RWPE1 (cell line): Measurements from ENCODE around the gene PLEKHG5.

ENCODE experiments used
- CTCF ChIA-PET: fragments of 350-600 bp; sonication (Branson Sonifier 250); formaldehyde crosslinking; extraction: SDS; loops from one replicate; lab custom pipeline; 2021; lab: Yijun Ruan, JAX
- POLR2A ChIA-PET: fragments of 400-600 bp; formaldehyde crosslinking; extraction: SDS; loops from one replicate; lab custom pipeline; 2020; ENCODE audit warnings: antibody characterized with exemption; ENCODE audit not compliant: low non-redundant PET; lab: Yijun Ruan, JAX
- DNase-seq: peaks from one replicate; pipeline ENCODE4 v3.0.0; 2012; ENCODE audit warnings: low spot score
- H3K27ac ChIP-seq: fragments of 450-650 bp; 2 replicates; pipeline ENCODE4 v1.5.1; 2017
- CTCF ChIP-seq: fragments of 450-650 bp; conservative IDR thresholded peaks from 2 replicates; pipeline ENCODE4 v1.5.1; 2017; ENCODE audit warnings: low read depth, mild to moderate bottlenecking

The PLEKHG5 gene

DNA sequence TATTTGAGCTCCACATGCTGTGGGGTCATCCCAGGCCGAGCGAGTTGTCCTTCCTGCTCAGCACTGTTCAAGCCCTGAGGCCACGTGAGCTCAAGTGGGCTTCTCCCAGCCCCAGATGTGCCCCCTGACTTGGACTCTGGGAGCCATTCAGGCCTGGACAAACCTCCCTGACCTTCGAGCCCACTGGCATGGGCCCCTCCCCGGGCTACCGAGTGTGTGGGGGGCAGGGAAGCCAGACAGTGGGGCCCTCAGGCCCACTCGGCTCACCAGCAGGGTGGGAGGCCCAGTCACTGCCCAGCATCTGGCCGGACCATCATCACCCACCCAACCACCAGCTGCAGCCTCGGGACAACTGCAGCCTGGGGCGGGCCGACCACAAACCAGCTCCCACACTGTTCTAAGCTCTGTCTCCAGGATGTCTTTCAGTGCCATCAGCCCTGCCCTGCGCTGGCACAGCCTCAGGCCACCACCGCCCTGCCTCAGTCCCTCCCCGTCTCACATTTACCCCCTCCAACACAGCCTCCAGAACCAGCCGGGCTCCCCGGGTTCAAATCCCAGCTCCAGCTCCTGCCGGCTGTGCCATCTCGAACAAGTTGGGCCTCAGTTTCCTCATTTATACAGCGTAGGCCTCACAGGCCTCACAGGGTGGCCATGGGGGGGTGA, 20.9 kb upstream of the PLEKHG5 start:
- H3K27ac ChIP-seq: no peak overlapping the region
- DNase-seq: no peak
- TF ChIP-seq CTCF: no peak
- CTCF ChIA-PET: interaction anchor here (0.6 to 1.3 kb wide), 4 partner anchors 9 to 214 kb away, joined by 3 to 6 read pairs (median 3); no protein-coding TSS in a partner anchor
- POLR2A ChIA-PET: no interaction called here

GRCh38 chr1:6511561-6512244, 20.2 kb upstream of the PLEKHG5 start:
- no peak overlapping the region for H3K27ac ChIP-seq
- POLR2A ChIA-PET: no interaction called here
- CTCF ChIA-PET: interaction anchor here (0.6 kb wide), 1 partner anchor 214 kb away, joined by 3 read pairs; no protein-coding TSS in a partner anchor
- DNase-seq: no peak
- TF ChIP-seq CTCF: no peak

GRCh38 chr1:6511056-6511455, 19.6 kb upstream of the PLEKHG5 start:
- no peak for DNase-seq
- TF ChIP-seq CTCF: no peak
- H3K27ac ChIP-seq: no peak overlapping the region
- ChIA-PET POLR2A (no interaction called here), CTCF (no interaction called here)

DNA sequence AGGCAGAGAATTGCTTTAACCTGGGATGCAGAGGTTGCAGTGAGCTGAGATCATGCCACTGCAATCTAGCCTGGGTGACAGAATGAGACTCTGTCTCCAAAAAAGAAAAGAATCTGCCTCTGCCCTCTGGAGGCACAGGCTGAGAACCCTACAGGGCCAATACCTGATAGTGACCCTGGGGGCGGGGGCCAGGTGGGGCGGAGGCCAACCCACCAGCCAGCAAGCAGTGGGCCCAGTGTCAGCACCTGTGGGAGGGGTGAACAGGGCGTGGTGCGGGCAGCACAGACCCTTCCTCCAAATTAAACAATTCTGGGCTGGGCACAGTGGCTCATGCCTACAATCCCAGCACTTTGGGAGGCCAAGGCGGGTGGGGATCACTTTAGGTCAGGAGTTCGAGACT, 19.0 kb upstream of the PLEKHG5 start:
- ChIA-PET POLR2A (no interaction called here), CTCF (no interaction called here)
- H3K27ac ChIP-seq: no peak overlapping the region
- DNase-seq: no peak
- no peak for TF ChIP-seq CTCF

- DNase-seq: no peak
- H3K27ac ChIP-seq: no peak overlapping the region
- POLR2A ChIA-PET: no interaction called here
- CTCF ChIA-PET: no interaction called here
- TF ChIP-seq CTCF: no peak
These were observed 18.4 kb upstream of the PLEKHG5 start for GRCh38 chr1:6509919-6510291.

DNA sequence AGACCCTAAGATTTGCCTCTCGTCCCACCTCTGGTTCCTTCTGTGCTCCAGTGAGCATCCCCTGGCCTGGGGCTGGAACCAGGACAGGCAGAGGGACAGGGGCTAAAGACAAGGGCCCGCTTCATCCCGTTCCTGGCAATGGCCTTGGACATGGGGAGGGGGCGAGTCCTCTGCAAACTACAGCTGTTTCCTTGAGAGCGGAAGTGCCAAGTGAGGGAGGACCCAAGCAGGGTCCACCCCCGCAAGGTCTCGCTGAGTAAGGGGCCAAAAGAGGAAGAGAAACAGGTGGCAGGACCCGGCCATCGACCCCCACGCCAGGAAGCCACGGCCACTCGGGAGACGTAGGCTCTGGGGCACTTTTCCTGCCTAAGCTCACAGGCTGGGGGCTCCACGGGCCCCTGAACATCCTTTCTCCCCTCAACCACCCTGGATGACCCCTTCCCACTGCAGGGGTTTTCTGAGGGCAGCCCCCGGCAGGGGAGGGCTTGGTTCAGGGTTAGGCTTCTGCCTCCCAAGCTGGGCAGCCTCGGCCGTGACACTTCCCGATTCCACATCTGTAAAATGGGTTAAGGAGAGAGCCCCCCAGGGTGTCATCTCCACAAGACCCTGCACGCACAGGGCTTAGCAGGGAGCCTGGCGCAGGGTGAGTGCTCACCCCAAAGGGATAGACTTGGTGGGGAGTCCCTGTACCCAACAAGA, 17.9 kb upstream of the PLEKHG5 start:
- ChIA-PET CTCF (no interaction called here), POLR2A (no interaction called here)
- no peak for DNase-seq
- no peak for TF ChIP-seq CTCF
- H3K27ac ChIP-seq: no peak overlapping the region
